ENCODE results near the gene ARHGEF25.

The ARHGEF25 gene

DNA sequence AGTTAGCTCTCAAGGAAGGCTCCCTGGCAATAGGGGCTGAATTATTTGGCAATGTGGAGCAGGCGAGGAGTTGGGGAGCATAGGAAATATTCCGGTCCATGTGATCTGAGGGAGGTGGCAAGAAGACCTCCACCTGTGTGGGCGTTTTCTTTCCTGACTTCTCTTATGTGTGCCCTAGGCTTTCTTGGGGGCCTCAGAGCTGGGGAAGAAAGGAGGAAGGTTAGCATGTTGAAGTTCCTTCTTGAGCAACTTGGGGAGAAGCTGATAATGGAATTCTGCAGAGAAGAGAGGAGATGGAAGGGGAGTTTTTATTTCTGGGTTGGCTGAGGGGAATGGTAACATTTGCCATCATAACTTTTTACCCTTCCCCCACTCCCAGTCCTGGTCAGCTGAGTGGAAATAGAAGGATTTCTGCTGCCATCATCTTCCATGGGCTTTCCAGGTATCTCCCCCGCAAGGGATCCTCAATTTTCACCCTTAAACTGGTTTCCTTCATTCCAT is 5.4 kb upstream of the ARHGEF25 start:
- H3K4me3 ChIP-seq (ENCODE audit: low read length) = peak overlapping the region; percentile 39
- H3K4me1 ChIP-seq (ENCODE audit: control insufficient read depth, insufficient read depth, low read length) = peaks cover 13% of the 10 kb centered on the region
- peak overlapping the region; percentile 95 for H3K27ac ChIP-seq (ENCODE audit: low read depth, low read length)
- H3K36me3 ChIP-seq (ENCODE audit: control insufficient read depth, insufficient read depth, low read length) = peaks cover 5% of the 10 kb centered on the region
- no peak overlapping the region for H3K9ac ChIP-seq (ENCODE audit: low read length)
- no peaks in the 10 kb centered on the region for H3K27me3 ChIP-seq (ENCODE audit: control insufficient read depth, insufficient read depth, low read length)

DNA sequence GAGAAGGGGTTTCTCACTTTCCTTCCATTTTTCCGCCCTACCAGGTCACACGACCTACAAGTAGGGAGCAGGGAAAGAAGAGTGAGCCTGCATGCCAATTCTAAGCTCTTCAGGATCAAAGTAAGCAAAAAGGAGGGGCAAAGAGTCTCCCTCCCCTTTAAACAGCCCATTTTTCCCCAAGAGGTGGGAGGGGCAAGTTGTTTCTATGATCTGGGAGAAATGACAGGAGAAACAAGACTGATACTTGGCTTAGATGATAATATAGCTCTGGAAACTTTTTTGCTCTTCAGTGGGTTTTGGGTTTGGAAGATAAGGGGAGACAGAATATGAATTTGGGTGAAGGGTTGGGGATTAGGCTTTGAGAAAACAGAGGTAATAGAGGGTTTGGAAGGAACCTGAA is 4.8 kb upstream of the ARHGEF25 start:
- Histone ChIP-seq H3K9ac (ENCODE audit: low read length) (no peak overlapping the region), H3K36me3 (ENCODE audit: control insufficient read depth, insufficient read depth, low read length) (peaks cover 3% of the 10 kb centered on the region), H3K4me3 (ENCODE audit: low read length) (no peak overlapping the region), H3K27me3 (ENCODE audit: control insufficient read depth, insufficient read depth, low read length) (no peaks in the 10 kb centered on the region), H3K27ac (ENCODE audit: low read depth, low read length) (peak overlapping the region; percentile 95), H3K4me1 (ENCODE audit: control insufficient read depth, insufficient read depth, low read length) (peaks cover 14% of the 10 kb centered on the region)

DNA sequence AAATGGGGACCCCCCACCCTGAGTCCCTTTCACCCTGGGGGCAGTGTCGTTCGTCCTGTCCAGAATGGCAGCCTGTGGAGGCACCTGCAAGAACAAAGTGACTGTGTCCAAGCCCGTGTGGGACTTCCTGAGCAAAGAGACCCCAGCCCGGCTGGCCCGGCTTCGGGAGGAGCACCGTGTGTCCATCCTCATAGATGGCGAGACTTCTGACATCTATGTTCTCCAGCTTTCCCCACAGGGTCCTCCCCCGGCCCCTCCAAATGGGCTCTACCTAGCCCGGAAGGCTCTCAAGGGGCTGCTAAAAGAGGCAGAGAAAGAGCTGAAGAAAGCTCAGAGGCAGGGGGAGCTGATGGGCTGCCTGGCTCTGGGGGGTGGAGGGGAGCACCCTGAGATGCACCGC is 4.4 kb upstream of the ARHGEF25 start:
- Histone ChIP-seq H3K4me3 (ENCODE audit: low read length) (no peak overlapping the region), H3K27ac (ENCODE audit: low read depth, low read length) (no peak overlapping the region), H3K9ac (ENCODE audit: low read length) (no peak overlapping the region), H3K27me3 (ENCODE audit: control insufficient read depth, insufficient read depth, low read length) (no peaks in the 10 kb centered on the region), H3K36me3 (ENCODE audit: control insufficient read depth, insufficient read depth, low read length) (peaks cover 3% of the 10 kb centered on the region), H3K4me1 (ENCODE audit: control insufficient read depth, insufficient read depth, low read length) (peaks cover 14% of the 10 kb centered on the region)

DNA sequence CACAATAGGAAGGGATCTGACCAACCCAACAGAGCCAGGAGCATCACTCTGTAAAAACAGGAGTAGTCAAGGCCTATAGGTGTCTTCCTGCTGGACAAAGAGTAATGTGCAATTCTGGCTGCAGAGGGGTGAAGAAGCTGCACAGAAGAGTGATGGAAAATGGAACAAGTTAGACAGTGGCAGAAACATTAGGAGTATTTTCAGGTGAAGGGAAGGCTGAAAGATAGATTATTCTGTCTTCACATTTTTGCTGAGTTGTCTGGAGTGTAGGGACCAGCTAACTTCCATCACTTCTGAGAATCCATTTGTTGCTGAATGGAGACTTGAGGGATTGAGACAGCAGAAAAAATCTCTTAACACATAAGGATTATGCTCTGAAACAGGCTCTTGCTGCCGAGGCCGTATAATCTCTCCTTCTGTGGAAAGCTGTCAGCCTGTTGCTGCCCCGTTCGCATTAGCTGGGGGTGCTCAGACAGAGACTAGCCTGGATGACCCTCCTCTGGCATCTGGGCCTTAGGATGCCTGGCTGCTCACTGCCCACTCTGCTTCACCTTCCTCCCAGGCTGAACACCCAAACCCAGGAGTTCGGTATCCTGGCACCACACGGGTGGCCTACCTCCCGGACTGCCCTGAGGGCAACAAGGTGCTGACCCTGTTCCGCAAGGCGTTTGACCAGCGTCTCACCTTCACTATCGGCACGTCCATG is 3.1 kb upstream of the ARHGEF25 start:
- Histone ChIP-seq H3K27ac (ENCODE audit: low read depth, low read length) (peak overlapping the region; percentile 100), H3K9ac (ENCODE audit: low read length) (no peak overlapping the region), H3K27me3 (ENCODE audit: control insufficient read depth, insufficient read depth, low read length) (no peaks in the 10 kb centered on the region), H3K4me3 (ENCODE audit: low read length) (no peak overlapping the region), H3K36me3 (ENCODE audit: control insufficient read depth, insufficient read depth, low read length) (peaks cover 3% of the 10 kb centered on the region), H3K4me1 (ENCODE audit: control insufficient read depth, insufficient read depth, low read length) (peaks cover 27% of the 10 kb centered on the region)

DNA sequence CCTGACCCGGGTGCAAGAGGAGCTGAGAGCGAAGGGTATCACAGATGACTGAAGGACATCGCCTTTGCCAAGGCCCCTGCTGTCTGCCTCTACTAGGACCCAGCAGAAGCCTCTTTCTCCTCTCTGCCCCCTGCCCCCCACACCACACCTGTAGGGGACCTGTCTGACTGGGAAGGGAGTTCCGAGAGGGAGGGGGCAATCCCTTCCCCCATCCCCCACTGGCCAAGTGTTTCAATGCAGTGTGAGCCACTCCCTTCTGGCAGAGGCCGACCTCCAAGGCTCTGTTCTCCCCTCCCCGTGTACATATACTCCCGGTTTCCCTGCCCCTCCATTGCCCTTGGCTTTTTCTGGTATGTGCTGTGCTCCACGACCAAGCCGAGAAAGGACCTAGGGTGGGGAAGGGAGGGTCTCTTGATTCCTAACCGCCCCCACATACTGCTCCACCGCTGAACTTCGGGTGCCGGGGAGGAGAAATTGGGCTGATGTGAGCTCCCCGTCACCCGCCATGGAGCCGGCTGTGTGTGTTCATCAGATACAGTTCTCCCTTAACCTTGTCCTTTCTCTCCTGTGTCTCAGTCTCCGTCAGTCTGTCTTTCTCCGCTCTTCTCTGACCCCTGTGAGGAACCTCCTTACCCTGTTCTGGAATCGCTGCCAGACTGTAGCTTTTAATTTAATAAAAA is 2.0 kb upstream of the ARHGEF25 start:
- H3K27ac ChIP-seq (ENCODE audit: low read depth, low read length) = peak overlapping the region; percentile 100
- no peak overlapping the region for H3K9ac ChIP-seq (ENCODE audit: low read length)
- peaks cover 3% of the 10 kb centered on the region for H3K27me3 ChIP-seq (ENCODE audit: control insufficient read depth, insufficient read depth, low read length)
- H3K4me1 ChIP-seq (ENCODE audit: control insufficient read depth, insufficient read depth, low read length) = peaks cover 25% of the 10 kb centered on the region
- H3K4me3 ChIP-seq (ENCODE audit: low read length) = peak overlapping the region; percentile 46
- H3K36me3 ChIP-seq (ENCODE audit: control insufficient read depth, insufficient read depth, low read length) = peaks cover 6% of the 10 kb centered on the region

DNA sequence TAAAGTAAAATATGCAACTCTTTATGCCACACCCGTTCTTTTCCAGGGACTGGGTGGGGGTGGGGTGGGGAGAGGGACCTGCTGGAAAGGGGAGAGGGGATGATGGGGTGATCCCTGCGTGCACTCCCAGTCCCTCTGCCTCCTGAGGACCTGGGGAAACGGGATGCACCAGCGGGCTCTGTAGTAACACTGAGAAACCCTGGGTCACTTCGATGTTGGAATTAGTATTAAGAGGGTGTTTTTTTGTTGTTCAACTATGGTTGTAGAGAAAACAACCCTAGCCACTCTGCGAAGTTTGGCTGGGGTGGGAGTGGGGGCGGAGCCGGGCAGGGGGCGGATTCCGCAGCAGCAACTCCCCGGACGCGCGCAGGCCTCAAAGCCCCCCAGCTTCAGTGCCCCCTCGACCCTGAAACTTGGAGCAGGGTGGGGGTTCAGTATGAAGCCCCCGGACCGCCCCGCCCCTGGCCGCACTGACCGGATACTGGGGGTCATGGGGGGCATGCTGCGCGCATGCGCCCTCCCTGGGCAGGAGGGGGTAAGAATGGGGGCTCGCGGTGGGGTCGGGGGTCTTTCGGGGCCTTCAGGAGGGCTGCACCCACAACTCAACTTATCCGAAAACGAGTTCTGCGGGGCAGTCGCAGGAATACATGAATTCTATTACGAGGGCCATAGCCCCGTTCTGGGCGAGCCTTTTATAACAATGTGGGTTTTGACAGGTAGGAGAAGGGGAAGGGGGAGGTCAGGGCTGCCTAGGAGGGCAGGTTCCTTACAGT is 1.3 kb upstream of the ARHGEF25 start:
- peaks cover 3% of the 10 kb centered on the region for H3K27me3 ChIP-seq (ENCODE audit: control insufficient read depth, insufficient read depth, low read length)
- peaks cover 25% of the 10 kb centered on the region for H3K4me1 ChIP-seq (ENCODE audit: control insufficient read depth, insufficient read depth, low read length)
- no peak overlapping the region for H3K9ac ChIP-seq (ENCODE audit: low read length)
- H3K27ac ChIP-seq (ENCODE audit: low read depth, low read length) = peak overlapping the region; percentile 100
- peaks cover 9% of the 10 kb centered on the region for H3K36me3 ChIP-seq (ENCODE audit: control insufficient read depth, insufficient read depth, low read length)
- peak overlapping the region; percentile 53 for H3K4me3 ChIP-seq (ENCODE audit: low read length)

DNA sequence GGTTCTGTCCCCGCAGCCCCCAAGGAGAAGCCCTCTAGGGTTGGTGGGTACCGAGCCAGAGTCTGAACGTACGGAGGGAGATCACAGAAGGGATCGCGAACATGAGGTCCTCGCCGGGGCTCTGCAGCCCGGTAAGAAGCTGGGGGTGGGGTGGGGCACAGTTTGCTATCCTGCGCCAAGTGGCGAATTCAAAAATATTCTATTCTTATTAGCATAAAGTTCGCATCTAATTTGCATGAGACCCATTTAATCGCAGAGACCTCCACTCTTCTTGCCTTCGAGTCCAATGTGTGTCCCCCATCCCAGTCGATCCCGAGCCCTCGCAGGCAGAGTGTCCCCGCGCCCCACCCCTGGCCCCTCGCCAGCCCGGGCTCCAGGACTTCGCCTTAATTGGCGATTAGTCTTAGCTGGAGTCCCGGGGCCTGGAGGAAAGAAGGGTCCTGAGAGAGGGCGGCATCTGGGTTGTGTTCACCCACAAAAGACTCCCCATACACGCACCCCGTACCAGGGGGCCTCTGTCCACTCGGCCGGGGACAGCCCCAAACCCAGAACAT is 604 bp upstream of the ARHGEF25 start:
- peaks cover 3% of the 10 kb centered on the region for H3K27me3 ChIP-seq (ENCODE audit: control insufficient read depth, insufficient read depth, low read length)
- H3K4me3 ChIP-seq (ENCODE audit: low read length) = peak overlapping the region; percentile 53
- H3K4me1 ChIP-seq (ENCODE audit: control insufficient read depth, insufficient read depth, low read length) = peaks cover 25% of the 10 kb centered on the region
- H3K27ac ChIP-seq (ENCODE audit: low read depth, low read length) = peak overlapping the region; percentile 100
- H3K36me3 ChIP-seq (ENCODE audit: control insufficient read depth, insufficient read depth, low read length) = peaks cover 10% of the 10 kb centered on the region
- peak overlapping the region; percentile 55 for H3K9ac ChIP-seq (ENCODE audit: low read length)

DNA sequence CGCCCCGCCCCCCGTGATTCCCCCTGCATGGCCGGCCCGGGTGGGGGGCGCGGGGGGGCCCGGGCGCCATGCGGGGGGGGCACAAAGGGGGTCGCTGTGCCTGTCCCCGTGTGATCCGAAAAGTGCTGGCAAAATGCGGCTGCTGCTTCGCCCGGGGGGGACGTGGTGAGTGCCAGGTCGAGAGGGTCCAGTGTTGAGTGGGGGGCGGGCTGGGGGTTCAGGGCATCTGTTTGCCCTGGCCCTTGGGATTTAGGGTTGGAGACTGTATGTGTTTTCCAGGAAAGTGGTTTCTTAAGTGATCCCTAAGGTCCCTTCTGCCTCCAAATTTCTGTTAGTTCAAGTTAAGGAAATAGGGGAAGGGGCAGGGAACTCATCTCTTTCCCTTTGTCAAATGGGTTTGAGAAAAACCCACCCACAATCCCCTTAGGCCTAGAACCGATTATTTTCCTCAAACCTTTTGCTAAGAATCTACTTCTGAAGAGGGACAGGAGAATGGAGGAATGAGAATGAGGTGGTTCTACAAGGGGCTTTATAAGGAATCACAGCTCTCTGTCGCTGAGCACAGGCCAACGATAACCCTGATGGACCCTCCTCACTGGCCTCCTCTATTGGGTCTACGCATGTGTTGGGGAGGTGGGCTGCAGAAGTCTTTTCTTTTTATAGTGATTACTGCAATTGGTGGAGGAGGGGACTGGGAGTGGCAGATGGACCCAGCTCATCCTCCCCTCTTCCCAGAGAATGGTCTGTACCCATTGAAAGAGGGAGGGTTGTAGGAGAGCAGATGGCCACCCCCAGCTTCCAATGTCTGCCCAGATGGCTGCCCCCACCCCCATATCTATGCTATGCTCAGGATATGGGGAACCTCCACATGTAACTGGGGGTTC is 834 bp downstream of the ARHGEF25 start:
- H3K36me3 ChIP-seq (ENCODE audit: control insufficient read depth, insufficient read depth, low read length) = peaks cover 14% of the 10 kb centered on the region
- peaks cover 23% of the 10 kb centered on the region for H3K4me1 ChIP-seq (ENCODE audit: control insufficient read depth, insufficient read depth, low read length)
- H3K27ac ChIP-seq (ENCODE audit: low read depth, low read length) = peak overlapping the region; percentile 100
- H3K4me3 ChIP-seq (ENCODE audit: low read length) = peak overlapping the region; percentile 26
- peaks cover 3% of the 10 kb centered on the region for H3K27me3 ChIP-seq (ENCODE audit: control insufficient read depth, insufficient read depth, low read length)
- H3K9ac ChIP-seq (ENCODE audit: low read length) = peak overlapping the region; percentile 24

DNA sequence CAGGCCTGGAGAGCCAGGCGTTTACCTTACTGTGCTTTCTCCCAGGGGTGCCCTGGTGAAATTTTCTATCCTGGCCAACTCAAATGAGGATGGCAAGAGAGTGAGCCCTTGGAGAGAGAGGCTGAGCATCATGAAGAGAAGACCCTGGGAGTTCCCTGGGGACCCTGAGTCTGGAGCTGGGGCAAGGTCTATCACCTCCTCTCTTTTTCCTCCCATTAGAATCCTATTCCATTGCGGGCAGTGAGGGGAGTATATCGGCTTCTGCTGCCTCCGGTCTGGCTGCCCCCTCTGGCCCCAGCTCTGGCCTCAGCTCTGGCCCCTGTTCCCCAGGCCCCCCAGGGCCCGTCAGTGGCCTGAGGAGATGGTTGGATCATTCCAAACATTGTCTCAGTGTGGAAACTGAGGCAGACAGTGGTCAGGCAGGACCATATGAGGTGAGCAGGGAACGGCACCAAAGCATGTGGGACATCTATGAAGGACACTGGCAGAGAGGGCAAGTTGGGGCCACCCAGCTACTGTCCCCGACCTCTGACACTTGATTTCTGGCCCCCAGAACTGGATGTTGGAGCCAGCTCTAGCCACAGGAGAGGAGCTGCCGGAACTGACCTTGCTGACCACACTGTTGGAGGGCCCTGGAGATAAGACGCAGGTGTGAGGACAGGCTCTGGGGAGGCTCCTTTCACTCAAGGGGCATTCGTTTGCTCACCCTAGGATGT is 1.6 kb downstream of the ARHGEF25 start:
- H3K9ac ChIP-seq (ENCODE audit: low read length) = no peak overlapping the region
- H3K27ac ChIP-seq (ENCODE audit: low read depth, low read length) = peak overlapping the region; percentile 100
- no peak overlapping the region for H3K4me3 ChIP-seq (ENCODE audit: low read length)
- peaks cover 3% of the 10 kb centered on the region for H3K27me3 ChIP-seq (ENCODE audit: control insufficient read depth, insufficient read depth, low read length)
- peaks cover 23% of the 10 kb centered on the region for H3K4me1 ChIP-seq (ENCODE audit: control insufficient read depth, insufficient read depth, low read length)
- H3K36me3 ChIP-seq (ENCODE audit: control insufficient read depth, insufficient read depth, low read length) = peaks cover 14% of the 10 kb centered on the region

DNA sequence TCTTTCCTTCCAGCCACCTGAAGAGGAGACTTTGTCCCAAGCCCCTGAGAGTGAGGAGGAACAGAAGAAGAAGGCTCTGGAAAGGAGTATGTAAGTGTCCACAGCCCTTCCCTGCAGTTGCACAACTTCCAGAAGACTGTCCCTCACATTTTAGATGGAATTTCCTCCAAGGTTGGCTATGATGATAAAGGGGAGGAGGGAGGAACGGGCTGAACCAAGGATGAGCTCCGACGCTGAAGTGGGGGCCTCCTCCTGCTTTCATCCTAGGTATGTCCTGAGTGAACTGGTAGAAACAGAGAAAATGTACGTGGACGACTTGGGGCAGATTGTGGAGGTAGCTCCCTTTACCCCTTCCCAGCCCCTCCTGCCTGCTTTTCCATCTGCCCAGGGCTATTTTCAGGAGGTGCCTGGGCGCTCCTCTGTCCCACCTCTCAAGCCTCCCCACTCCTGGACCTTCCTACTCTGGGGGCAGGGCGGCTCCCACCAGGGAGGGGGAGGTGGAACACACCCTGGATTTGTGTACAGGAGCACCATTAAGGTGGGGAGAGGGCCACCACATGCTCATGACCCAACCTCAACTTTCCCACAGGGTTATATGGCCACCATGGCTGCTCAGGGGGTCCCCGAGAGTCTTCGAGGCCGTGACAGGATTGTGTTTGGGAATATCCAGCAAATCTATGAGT is 2.3 kb downstream of the ARHGEF25 start:
- peaks cover 14% of the 10 kb centered on the region for H3K36me3 ChIP-seq (ENCODE audit: control insufficient read depth, insufficient read depth, low read length)
- peak overlapping the region; percentile 43 for H3K27ac ChIP-seq (ENCODE audit: low read depth, low read length)
- peak overlapping the region; percentile 29 for H3K4me3 ChIP-seq (ENCODE audit: low read length)
- H3K27me3 ChIP-seq (ENCODE audit: control insufficient read depth, insufficient read depth, low read length) = peaks cover 6% of the 10 kb centered on the region
- H3K9ac ChIP-seq (ENCODE audit: low read length) = no peak overlapping the region
- peaks cover 23% of the 10 kb centered on the region for H3K4me1 ChIP-seq (ENCODE audit: control insufficient read depth, insufficient read depth, low read length)

Measured in rectal smooth muscle tissue (tissue), 1 donor.